ENCODE data around the gene MZF1. TPM values are rescaled to one million over a fixed set of nuclear protein-coding genes. Genes with fewer than 3 reads are reported as not detected.

Gene MZF1
- total and polyA plus RNA-seq, 9 of the 15 experiments (the other 6 are each of a cell fraction or from before 2014, with no cell fraction given) = 0.31 to 29.3 (median 11.5) TPM

DNA sequence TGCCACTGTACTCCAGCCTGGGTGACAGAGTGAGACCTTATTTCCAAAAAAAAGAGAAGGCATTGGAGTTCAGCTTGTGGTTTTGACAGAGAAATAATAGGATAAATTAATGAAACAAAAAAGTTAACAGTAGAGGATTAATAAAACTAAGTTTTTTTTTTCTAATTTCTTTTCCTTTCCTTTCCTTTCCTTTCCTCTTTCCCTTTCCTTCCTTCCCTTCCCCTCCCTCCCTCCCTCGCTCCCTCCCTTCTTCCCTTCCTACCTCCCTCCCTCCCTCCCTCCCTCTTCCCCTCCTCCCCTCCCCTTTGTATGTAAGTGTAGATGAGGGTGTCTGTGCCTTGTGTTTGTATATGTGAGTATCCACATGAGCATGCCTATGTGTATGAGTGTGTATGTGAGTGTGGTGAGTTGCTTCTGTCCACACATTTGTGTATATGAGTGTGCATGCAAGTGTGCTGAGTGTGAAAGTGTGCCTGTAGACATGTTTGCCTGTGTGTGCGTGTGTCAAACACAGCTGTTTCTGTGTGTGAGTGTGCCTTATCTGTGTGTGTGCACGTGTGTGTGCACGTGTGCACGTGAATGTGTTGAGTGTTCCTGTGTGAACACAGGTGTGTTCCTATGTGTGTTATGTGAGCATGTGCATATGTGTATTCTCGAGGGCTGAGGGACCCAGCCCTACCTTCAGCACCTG is 12.5 kb upstream of the MZF1 start (continued):
- TF ChIP-seq, protein P1, sequence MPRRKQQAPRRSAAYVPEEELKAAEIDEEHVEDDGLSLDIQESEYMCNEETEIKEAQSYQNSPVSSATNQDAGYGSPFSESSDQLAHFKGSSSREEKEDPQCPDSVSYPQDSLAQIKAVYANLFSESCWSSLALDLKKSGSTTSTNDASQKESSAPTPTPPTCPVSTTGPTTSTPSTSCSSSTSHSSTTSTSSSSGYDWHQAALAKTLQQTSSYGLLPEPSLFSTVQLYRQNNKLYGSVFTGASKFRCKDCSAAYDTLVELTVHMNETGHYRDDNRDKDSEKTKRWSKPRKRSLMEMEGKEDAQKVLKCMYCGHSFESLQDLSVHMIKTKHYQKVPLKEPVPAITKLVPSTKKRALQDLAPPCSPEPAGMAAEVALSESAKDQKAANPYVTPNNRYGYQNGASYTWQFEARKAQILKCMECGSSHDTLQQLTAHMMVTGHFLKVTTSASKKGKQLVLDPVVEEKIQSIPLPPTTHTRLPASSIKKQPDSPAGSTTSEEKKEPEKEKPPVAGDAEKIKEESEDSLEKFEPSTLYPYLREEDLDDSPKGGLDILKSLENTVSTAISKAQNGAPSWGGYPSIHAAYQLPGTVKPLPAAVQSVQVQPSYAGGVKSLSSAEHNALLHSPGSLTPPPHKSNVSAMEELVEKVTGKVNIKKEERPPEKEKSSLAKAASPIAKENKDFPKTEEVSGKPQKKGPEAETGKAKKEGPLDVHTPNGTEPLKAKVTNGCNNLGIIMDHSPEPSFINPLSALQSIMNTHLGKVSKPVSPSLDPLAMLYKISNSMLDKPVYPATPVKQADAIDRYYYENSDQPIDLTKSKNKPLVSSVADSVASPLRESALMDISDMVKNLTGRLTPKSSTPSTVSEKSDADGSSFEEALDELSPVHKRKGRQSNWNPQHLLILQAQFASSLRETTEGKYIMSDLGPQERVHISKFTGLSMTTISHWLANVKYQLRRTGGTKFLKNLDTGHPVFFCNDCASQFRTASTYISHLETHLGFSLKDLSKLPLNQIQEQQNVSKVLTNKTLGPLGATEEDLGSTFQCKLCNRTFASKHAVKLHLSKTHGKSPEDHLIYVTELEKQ (CRISPR knock-in tag; IDR thresholded peaks at IDR 0.05) = no peak
- TF ChIP-seq, protein P2, sequence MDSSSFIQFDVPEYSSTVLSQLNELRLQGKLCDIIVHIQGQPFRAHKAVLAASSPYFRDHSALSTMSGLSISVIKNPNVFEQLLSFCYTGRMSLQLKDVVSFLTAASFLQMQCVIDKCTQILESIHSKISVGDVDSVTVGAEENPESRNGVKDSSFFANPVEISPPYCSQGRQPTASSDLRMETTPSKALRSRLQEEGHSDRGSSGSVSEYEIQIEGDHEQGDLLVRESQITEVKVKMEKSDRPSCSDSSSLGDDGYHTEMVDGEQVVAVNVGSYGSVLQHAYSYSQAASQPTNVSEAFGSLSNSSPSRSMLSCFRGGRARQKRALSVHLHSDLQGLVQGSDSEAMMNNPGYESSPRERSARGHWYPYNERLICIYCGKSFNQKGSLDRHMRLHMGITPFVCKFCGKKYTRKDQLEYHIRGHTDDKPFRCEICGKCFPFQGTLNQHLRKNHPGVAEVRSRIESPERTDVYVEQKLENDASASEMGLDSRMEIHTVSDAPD (CRISPR knock-in tag; IDR thresholded peaks at IDR 0.05) = no peak
- TF ChIP-seq HDAC1 (IDR thresholded peaks at IDR 0.05) = peak in 1 of 2 experiments; percentile 38; a peak in 1 of 4 replicates
- no peak for TF ChIP-seq ZNF436 (CRISPR knock-in tag; IDR thresholded peaks at IDR 0.05)
- peak in 1 of 2 experiments; percentile 91; a peak in 2 of 4 replicates for TF ChIP-seq KDM1A (IDR thresholded peaks at IDR 0.05)
- TF ChIP-seq PCBP1 (IDR thresholded peaks at IDR 0.05; ENCODE audit: low read depth, low read length, poor library complexity, severe bottlenecking) = peak; percentile 74
- TF ChIP-seq HNRNPK (IDR thresholded peaks at IDR 0.05; ENCODE audit: low read depth, low read length, poor library complexity, severe bottlenecking) = peak; percentile 93
- 0 out of 2 replicates have a peak, but pooled peaks have one; percentile 10 for TF ChIP-seq SMAD4 (CRISPR knock-in tag; conservative IDR thresholded peaks at IDR 0.05)
- no peak for TF ChIP-seq PHF8 (IDR thresholded peaks at IDR 0.05; ENCODE audit: borderline replicate concordance, low read length)
- TF ChIP-seq DACH1 (IDR thresholded peaks at IDR 0.05; ENCODE audit: partially characterized antibody) = peak; percentile 24
- no peak for TF ChIP-seq ZNF311 (CRISPR knock-in tag; IDR thresholded peaks at IDR 0.05)
- TF ChIP-seq ZNF444 (CRISPR knock-in tag; IDR thresholded peaks at IDR 0.05) = no peak
- TF ChIP-seq FOXK2 (conservative IDR thresholded peaks at IDR 0.05 in 1 of 2, IDR thresholded peaks at IDR 0.05 in 1 of 2; ENCODE audit: low read depth in 2 of 2) = peak; percentile 10 to 42; a peak in 1 of 4 replicates
- no peak for TF ChIP-seq HOXB6 (CRISPR knock-in tag; IDR thresholded peaks at IDR 0.05; ENCODE audit: borderline replicate concordance)
- TF ChIP-seq ZBTB17 (CRISPR knock-in tag; IDR thresholded peaks at IDR 0.05) = no peak
- TF ChIP-seq ZNF133 (CRISPR knock-in tag; IDR thresholded peaks at IDR 0.05) = no peak
- no peak for TF ChIP-seq MAFK (IDR thresholded peaks at IDR 0.05; ENCODE audit: low read length)
- TF ChIP-seq, protein P3, sequence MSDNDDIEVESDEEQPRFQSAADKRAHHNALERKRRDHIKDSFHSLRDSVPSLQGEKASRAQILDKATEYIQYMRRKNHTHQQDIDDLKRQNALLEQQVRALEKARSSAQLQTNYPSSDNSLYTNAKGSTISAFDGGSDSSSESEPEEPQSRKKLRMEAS (CRISPR knock-in tag; IDR thresholded peaks at IDR 0.05) = peak; percentile 69
- no peak for TF ChIP-seq DMBX1 (CRISPR knock-in tag; IDR thresholded peaks at IDR 0.05; ENCODE audit: borderline replicate concordance)
- TF ChIP-seq NUFIP1 (IDR thresholded peaks at IDR 0.05; ENCODE audit: partially characterized antibody) = no peak
- TF ChIP-seq SRSF9 (IDR thresholded peaks at IDR 0.05; ENCODE audit: borderline replicate concordance, low read depth, low read length) = no peak
- TF ChIP-seq, protein P4, sequence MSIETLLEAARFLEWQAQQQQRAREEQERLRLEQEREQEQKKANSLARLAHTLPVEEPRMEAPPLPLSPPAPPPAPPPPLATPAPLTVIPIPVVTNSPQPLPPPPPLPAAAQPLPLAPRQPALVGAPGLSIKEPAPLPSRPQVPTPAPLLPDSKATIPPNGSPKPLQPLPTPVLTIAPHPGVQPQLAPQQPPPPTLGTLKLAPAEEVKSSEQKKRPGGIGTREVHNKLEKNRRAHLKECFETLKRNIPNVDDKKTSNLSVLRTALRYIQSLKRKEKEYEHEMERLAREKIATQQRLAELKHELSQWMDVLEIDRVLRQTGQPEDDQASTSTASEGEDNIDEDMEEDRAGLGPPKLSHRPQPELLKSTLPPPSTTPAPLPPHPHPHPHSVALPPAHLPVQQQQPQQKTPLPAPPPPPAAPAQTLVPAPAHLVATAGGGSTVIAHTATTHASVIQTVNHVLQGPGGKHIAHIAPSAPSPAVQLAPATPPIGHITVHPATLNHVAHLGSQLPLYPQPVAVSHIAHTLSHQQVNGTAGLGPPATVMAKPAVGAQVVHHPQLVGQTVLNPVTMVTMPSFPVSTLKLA (conservative IDR thresholded peaks at IDR 0.05) = 0 out of 4 replicates have a peak, but pooled peaks of 1 of the 2 experiments have one; percentile 19

Measured in K562 (cell line).